Right renal cortex interstitium (tissue), 3 donors: ENCODE results near the gene PDZRN3. TPM values are rescaled to one million over a fixed set of nuclear protein-coding genes. Genes with fewer than 3 reads are reported as not detected.

ENCODE experiments used
- DNase-seq, 3 donors: peaks; one replicate each; pipeline ENCODE4 v3.0.0-alpha.2; 2013; ENCODE audit warnings: low read depth in 3 of 3, low spot score in 2 of 3
- polyA plus RNA-seq, 3 donors: library from polyadenylated mRNA; unstranded; fragments of 120-200 nt; gene quantifications; one replicate each; pipeline ENCODE4 v1.2.1, GENCODE V29; 2013; ENCODE audit not compliant: insufficient read length in 3 of 3

Gene PDZRN3
- polyA plus RNA-seq, 3 donors, result 40.3 to 48.8 (median 43.8) TPM

DNA sequence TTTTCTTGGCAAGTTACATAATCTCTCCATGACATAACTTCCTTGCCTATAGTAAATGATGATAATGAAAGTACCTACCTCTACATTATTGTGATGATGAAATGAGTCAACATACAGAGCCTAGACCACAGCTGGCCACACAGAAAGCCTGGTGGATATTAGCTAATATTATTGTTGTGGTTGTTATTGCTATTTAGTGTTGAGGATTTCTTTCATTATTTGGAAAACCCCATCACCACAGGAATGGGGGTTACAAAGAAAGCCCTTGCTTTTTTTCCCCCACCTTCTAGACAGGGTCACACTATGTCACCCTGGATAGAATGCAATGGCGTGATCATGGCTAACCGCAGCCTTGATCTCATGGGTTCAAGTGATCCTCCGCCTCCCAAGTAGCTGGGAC is 125.0 kb downstream of the PDZRN3 start:
- no peak for DNase-seq

DNA sequence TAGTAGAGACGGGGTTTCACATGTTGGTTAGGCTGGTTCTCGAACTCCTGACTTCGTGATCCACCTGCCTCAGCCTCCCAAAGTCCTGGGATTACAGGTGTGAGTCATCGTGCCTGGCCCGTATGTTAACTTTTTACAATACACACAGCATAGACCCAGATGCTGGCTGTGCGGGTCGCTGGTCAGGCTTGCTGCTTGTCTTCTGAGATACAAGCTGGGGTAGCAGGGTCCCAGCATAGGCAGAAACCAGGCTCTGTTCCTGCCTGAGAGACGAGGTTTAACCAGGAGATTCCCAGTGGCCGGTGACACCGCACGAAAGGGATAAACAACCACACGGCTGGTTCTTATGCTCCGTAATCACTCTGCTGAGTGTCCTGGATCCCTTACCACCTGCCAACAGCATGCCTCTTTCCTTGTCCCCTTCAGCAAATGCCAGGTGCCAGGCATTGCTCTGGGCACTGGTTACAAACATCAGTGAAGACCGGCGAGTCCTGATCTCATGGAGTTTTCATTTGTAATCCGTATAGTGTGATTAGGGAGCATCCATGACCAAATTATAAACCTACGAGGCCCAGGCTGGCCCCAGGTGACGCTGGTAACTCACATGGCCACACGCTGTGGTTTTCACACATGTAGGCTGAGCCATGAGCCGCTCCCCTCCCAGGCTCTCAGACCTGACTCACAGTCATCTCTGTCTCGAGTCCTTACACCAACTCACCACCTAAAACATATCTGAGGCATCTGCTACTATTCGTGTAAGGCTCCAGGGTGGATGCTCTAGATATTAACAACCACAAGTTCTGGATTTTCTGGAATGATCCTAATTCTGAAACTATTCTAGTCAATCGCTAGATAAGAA is 125.7 kb downstream of the PDZRN3 start:
- DNase-seq, result no peak

DNA sequence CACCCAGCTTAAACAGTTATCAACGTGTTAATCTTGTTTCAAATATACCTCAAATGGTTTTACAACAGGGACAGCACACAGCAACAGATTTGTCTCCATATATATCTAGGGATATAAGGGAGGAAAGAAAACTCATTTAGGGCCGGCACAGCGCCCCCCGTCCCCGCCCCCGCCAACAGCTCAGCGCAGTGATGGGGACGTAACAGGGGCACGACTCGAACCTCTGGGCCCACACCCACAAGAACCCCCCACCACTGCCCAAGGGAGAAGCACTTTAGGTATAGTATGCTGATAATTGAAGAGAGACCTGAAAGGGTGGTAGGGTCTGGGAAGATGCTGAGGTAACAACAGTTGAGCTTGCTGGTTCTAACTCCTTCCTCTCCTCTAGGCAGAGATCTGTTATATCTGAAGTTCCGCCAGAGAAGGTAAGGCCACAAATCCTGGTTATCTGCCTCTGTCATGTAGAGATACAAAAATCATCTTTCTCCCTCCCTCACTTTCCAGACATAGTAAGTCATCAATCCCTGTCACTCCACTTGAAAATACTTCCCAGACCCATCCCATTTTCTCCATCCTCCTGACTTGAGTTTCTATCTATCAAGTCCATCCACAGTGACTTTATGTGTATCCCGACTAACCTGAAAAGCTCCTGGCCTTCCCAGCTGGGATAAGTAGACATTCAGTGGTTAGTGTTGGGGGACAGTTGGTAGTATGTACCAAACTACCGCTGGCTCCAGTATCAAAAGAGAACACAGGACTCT is 126.9 kb downstream of the PDZRN3 start:
- no peak for DNase-seq

DNA sequence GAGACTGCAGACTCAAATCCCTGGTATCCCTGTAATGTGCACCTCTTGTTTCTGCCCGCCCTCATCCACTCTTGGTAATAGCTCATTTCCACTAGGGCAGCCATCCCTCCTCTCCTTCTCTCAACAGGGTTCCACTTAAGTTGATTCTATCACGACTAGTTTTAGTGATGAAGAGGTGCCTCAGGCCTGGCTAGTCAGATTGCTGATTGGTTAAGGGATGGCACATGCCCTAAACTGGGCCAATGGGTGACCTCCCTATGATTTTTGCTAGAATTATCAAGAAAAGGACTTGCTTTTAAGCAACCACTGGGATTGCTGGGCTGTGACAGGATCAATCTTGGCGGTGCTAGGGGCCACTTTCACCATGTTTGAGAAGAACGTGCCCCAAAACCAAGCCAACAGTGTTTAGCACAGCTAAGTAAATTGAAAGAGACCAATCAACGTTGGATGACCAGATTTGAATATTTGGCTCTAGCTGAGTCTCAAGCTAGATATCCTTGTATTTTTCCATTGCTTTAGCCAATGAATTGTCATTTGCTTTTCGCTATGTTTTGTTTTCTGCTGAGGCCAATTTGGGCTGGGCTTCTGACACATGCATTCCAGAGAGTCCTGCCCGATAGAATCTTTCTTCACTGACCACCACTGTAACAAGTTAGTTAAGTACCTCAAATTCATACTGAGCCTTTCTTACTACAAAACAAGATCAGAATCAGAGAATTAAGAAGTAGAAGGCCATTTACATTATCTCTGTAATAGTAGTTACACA is 131.0 kb downstream of the PDZRN3 start:
- DNase-seq, result no peak

DNA sequence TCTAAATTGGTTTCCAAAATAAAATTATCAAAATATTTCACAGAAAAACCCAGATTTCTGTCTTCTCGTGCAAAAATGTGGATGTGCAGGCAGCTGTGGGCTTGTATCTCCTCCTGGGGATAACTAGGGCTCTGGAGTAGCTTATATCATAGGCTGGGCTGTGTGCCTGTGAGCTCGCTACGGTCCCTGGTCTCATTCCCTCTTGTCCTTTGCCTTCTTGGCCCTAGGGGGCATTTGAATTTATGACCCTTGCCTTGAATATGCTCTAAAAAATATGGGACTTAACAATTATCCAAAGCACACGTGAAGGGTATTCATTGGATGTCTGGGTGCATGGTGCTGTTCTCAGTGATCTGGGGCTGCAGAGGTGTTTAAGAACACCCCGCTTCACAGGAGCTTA is 132.6 kb downstream of the PDZRN3 start:
- DNase-seq, result no peak

DNA sequence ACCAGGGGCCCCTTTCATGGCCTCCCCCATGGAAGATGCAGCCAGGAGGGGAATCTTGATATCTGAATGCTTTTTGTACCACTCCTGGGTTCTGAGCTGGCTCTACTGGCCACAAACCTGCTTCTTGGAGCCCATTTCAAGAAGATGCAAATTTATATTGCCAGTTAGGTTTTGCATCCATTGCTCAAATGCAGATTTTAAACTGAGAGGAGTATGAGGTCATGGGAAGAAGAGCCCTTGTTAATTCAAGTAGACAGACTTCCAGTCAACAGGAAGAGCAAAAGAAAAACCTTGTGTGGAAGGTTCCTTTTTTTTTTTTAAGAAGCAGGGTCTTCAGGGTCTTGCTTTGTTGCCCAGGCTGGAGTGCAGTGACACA is 133.5 kb downstream of the PDZRN3 start:
- no peak for DNase-seq

DNA sequence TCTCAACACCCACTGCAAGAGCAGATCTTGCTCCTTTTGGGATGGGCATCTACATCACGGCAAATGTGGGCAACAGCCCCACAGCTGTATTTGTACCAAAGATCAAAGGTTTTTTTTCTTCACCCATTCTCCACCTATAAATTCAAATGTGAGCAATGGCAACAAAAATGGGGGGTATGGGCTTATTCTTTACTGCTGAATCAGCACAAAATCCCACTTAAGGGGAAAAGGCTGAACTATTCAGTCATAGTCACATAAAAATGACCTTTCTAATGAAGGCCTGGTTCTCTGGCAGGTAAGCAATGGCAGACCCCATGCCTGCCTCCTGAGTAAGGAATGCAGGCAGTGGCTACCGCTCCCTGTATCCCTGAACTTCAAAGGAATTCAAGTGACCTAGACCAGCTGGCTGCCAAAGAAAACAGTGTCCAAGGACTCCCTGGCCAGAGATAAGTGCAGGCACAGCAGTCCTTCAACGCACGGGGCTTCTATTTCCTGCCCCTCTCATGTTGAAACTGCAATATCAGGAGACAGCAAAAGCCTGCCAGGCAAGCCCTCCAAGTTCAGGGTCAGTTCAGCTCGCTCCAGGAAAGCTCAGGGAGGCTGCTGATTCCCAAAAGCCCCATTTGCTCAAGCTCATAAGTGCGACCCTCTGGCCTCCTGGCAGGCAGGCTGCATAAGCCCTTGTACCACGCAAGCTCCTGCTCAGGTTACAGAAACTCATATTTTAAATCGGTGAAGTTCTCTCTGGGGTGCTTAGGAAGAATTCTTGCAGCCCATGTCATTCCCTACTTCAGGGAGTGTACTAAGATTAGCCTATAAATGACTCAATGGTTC is 134.1 kb downstream of the PDZRN3 start:
- no peak for DNase-seq

DNA sequence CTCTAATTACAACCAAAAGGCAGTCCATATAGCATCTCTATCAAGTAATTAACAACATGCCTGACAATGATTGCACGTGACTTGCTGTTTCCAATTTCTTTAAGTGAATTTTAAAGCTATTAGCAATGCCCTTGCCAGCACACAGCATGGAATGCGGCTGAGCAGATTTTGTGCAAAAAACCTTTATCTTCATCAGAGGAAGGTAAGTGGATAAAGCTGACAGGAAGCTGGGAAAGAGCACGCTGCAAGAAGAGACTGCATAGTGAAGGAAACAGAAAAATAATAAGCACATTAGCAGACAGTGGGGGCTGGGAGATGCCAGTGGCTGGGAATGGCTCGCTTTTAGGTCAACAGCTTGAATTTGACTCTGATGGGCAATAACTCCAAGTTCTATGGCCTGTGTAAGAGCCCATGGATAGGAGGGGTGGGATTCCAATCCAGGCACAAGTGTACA is 138.8 kb downstream of the PDZRN3 start:
- DNase-seq, result no peak

DNA sequence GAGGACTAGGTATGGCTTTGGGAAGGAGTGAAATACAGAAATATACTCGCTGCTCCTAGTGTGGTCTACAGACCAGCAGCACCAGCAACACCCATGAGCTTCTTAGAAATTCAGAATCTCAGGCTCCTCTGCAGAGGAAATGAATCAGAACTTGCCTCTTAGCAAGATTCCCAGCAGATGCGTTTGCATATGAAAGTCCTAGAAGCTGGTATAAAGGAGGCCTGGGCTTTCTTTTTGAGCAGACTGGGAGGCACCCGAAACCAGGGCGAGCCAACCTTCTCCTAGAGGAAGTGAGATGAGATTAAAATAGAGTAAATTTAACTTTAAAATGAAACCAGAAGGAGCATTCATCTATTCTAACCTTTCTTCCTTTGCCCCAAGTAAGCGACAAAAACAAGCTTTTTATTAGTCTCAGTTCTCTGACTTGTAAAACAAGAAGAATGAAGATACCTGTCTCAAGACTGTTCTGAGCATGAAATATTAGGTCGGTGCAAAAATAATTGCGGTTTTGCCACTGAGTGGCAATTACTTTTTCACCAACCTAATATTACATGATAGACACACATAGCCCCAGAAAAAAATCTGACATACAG is 140.0 kb downstream of the PDZRN3 start:
- no peak for DNase-seq

DNA sequence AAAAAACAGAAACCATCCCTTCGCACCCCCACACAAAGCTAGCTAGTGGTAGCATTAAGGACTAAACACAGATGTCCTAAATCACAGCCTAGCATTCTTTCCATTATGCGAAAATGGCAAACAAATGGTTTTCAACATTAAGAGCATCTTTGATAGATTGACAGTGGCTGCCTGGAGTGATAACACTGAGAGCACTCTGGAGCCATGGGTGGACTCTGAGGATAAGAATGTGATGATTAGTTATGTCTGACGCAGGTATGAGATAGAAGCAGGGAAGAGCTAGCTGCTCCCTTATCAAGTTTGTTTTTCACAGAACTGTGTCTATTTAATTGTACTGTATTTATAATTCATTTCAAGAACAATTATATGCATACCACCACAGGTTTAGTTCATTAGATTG is 142.9 kb downstream of the PDZRN3 start:
- DNase-seq, result no peak

DNA sequence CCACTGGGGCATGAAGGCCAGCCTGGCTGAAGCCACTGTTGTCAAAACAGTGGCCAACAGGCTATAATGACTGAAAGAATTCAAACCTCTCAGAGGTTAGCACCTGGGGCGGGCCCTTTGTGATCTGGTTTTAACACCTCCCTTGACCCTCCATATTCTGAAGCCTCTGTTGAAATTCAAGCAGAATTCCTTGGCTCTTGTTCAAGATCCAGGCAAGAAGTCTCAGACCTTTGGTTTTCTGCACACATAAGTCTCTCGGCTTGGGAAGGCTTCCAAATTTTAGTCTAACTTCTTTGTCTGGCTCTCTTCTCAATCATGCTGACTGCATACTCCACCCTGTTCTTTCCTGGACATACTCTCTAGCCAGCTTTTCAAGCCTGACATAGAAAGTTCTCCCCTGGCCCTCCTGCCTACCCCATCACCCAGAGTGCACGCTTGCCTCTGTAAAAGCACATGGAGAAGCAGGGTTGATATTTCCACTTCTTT is 144.5 kb downstream of the PDZRN3 start:
- no peak for DNase-seq

DNA sequence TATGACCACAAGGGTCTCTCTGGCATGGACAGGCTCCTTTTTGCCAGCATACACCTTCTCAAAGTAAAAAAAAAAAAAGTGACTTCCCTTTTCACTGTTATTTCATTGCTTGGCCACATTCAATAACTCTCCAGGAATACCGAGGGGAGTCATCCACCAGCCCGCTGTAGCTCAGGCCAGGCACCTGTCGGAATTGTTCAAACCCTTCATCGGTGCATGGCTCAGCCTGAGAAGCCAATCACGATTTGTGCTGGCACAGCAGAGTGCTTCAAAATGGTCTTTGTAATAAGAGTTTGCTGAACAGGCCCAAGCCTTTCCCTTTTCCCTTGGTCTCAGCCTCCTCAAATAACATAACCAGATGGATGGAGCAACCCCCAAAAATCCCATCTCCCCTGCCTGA is 145.4 kb downstream of the PDZRN3 start:
- no peak for DNase-seq

DNA sequence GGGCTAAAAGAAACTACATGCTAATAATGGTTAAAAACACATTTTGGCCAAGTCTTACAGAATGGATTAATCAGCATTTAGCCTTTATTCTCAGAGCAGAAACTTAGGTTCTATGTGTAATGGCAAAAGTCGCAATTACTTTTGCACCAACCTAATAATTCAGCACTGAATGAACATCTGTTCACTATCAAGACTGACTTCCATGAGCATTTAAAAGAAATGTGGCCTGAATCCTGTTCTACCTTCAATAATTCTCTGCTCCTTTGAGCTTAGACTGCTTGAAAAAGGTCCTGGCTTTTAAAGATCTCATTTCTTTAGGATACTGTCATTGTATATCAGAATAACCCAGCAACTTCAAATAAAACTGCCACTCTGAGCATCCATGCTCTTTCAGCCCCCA is 145.9 kb downstream of the PDZRN3 start:
- DNase-seq, result no peak

DNA sequence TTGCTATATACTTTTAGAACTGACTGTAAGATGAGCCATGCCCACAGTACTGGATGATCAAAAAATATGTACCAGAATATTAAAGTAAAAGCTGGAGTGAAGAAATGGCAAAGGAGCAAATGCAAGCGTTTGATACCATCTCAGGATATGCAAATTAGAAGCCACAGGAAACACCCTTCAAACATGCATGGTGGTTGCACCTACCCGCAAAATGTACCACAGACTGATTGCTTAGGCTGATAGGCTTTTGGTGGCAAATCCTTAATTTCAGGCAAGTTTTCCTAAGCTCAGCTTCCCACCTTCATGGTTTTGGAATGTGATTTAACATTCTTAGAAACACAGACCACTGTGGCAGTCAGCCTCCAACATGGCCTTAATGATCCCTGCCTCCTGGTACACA is 149.0 kb downstream of the PDZRN3 start:
- no peak for DNase-seq

DNA sequence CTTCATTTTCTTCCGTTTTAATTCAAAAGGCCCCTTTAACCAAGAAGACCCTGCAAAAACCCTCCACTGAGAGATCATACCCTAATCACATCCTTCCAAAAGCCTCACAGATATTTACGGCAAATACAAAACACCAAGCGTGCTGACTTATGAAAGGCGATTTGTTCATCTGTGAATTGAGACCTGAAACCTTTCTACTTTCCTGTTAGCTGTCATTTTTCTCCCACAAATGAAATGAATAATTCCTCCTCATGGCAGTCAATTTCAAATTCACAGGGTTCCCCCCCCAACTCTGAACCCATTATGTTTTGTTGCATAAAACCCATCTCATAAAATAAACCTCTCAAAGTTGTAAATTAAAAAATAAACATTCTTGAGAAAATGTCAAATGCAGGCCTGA is 149.6 kb downstream of the PDZRN3 start:
- DNase-seq, result no peak

DNA sequence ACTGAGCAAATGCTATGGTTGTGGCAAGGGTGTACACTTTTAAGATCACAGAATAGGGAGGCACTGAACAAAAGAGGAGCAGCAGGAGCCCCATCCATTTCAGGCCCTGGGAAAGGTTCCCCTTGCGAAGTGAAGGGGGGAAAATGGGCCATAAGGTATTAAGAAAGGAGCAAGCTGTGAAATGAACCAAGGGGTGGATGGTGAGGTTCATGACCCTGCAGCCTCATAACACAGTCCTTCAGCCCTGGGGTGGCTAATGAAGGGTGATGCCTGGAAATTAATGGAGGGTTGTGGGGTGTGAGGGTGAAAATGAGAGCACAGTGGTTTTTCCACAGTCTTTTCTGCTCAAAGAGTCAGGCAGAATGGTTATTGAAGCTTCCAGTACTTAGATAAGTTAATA is 150.1 kb downstream of the PDZRN3 start:
- DNase-seq, result no peak

DNA sequence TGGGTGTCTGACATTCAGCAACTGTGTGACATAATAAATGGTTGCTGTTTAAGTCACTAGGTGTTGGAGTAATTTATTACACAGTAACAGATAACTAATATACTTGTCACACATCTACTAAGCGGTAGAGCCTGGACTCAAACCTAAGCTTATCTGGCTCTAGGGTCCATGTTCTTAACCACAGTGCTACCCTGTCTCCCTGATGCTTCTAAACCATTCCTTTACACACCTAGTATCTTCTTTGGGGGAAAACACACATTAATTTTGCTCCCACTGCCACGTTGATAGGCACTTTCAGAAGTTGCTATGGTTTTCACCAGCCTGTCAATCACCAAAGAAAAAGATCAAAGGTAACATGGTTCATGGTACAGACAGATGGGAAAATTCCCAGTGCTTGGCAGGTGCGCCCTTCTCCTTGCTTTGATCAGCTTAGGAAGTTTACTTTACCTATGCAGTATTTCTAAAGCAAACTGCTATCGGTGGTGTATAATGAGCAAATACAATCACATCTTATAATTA is 150.8 kb downstream of the PDZRN3 start:
- DNase-seq, result no peak

DNA sequence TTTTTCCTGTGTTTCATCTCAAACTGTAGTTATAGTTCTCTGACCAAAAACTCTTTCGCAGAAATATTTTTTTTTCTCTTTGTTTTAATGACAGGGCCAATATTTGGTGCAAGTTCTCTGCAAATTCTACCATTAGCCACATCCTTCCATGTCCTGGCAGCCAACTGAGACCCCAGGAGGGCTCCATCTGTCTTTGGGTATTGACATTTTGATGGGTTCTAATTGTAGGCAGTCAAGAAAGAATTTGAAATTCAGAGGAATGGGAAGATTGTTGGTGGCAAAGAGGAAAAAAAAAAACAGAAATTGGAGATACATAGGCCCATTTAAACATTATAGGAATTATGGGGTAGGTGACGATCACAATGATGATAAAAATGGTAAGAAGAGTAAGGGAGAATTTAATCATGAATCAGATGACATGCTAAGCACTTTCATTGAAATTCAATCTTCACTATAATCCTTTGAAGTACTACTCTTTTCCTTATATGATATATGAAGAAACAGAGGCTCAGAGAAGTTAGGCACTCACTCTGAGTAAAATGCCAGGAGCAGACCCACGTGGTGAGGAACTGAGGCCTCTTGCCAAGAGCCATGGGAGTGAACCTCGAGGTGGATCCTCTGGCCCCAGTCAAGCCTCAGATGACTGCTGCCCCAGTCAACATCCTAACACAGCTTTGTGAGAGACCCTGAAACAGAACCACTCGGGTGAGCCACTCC is 151.4 kb downstream of the PDZRN3 start:
- no peak for DNase-seq
